AG10803 (cell line): ENCODE measurements around the gene RPS23.
"Not testable (repeated sequence)": the region's sequence is repeated elsewhere in the genome, so short reads cannot be mapped to it uniquely, and the experiment has no call there.

ENCODE experiments used
- DNase-seq: peaks from one replicate; pipeline ENCODE4 v3.0.0; 2010; ENCODE audit warnings: low read depth
- H3K4me3 ChIP-seq: 2 replicates; pipeline ENCODE4 v1.5.1; 2011; ENCODE audit warnings: mild to moderate bottlenecking, low read length, control low read depth
- TF ChIP-seq, protein P1 (sequence below): conservative IDR thresholded peaks from 2 replicates; pipeline ENCODE4 v1.5.1; 2011; ENCODE audit warnings: mild to moderate bottlenecking, low read length, control low read depth, inconsistent platforms

The RPS23 gene

DNA sequence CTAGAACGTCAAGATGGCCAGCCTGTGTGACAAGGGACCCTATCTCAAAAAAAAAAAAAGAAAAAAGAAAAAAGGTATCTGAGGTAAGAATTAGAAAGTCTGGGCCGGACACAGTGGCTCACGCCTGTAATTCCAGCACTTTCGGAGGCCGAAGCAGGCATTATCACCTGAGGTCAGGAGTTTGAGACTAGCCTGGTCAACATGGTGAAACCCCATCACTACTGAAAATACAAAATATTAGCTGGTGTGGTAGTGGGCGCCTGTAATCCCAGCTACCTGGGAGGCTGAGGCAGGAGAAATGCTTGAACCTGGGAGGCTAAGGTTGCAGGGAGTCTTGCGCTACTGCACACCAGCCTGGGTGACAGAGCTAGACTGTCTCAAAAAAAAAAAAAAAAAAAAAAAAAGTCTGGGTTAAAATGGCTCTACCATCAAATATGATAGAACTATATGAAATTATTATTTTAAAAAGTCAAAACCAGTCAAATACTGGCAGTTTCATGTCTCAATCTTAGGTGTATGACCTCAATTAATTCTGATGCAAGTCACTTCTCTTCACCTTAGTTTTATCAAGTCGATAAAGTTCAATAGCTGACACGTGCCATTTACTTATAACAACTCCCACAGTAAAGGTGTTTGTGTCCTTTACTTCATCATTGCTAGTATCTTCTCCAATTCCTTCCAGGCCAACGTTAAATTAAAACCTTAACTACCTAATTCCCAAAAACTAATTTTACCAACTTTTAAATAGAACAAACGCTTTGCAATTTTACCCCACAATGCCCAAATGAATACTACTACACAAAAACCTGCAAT is 1.1 kb downstream of the RPS23 start:
- no peak for DNase-seq
- H3K4me3 ChIP-seq: peak overlapping the region; percentile 96
- TF ChIP-seq, protein P1, sequence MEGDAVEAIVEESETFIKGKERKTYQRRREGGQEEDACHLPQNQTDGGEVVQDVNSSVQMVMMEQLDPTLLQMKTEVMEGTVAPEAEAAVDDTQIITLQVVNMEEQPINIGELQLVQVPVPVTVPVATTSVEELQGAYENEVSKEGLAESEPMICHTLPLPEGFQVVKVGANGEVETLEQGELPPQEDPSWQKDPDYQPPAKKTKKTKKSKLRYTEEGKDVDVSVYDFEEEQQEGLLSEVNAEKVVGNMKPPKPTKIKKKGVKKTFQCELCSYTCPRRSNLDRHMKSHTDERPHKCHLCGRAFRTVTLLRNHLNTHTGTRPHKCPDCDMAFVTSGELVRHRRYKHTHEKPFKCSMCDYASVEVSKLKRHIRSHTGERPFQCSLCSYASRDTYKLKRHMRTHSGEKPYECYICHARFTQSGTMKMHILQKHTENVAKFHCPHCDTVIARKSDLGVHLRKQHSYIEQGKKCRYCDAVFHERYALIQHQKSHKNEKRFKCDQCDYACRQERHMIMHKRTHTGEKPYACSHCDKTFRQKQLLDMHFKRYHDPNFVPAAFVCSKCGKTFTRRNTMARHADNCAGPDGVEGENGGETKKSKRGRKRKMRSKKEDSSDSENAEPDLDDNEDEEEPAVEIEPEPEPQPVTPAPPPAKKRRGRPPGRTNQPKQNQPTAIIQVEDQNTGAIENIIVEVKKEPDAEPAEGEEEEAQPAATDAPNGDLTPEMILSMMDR: no peak

DNA sequence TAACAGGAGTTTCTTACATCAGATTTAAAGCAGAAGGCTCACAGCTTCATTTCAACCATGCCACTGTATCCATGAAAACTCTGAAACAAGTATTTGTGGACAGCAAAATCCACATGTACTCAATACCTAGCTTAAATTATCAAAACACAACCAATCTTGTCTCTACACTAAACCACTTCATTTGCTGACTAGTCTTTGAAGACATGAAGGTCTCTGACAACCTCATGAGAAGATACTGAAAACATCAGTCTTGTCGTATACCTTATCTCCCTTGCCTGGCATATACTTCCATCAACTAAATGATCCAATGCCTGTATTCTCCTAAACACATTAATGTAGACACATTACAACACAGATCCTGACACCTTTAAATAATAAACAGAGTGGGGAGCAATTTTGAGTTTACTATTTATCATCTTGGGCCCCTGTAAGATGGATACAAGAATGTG is 2.9 kb downstream of the RPS23 start:
- no peak for DNase-seq
- TF ChIP-seq, protein P1: no peak
- H3K4me3 ChIP-seq: no peak overlapping the region

DNA sequence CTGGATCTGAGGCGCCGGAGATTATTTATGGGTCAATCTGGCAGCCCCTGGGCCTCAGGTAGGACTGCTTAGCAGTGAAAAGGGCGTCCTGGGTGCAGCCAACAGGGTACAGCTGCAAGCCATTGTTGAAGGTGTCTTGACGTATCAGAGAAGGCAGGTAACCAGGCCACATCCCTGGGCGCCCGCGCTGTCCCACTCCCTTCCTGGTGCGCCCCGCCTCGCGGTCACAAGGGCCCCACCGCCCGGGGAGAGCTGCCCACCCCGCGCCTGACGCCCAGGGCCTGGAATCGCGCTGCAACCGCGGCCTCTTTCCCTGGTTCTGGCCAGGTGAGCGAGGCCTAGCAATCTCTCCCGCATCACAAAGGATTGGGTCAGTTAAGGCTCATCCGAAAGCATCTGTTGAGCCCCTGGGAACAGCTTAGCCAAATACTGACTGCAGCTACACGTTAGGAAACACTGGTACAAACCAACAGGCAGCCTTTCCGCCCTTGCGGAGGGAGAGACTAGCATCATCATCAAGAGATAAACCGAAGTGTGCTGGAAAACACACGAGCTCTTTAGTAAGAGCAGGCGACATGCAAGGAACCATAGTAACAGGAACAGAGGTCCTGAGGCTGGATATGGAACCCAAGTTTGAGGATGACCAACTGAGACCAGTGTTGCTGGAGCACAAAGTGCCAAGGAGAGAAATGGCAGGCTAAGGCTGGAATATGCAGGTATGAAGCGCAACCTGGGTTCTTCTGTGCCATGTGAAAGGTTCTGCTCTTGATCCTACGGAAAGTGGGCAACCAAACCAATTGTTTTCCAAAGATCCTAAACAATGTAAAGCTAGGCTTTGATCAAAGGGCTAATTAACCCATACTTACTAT is 3.6 kb downstream of the RPS23 start:
- no peak overlapping the region for H3K4me3 ChIP-seq
- DNase-seq: no peak
- TF ChIP-seq, protein P1: no peak

DNA sequence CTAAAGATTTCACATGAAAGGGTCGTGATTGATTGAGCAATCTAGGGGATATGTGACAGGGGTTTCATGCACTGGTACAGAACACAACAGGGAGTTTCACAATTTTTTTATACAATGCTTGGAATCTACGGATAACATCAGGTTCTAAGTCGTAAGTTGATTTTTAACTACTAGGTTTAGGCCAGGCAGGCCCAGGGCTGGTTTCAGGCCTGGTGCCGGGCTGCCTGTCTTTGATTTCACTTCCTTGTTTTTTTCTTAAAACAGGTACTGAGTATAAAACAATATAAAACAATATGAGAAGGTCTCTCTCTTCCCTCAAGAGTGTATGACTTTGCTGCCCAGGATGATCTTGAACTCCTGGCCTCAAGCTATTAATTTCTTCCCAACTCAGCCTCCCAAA is 4.7 kb downstream of the RPS23 start:
- not testable (repeated sequence) for H3K4me3 ChIP-seq, DNase-seq

DNA sequence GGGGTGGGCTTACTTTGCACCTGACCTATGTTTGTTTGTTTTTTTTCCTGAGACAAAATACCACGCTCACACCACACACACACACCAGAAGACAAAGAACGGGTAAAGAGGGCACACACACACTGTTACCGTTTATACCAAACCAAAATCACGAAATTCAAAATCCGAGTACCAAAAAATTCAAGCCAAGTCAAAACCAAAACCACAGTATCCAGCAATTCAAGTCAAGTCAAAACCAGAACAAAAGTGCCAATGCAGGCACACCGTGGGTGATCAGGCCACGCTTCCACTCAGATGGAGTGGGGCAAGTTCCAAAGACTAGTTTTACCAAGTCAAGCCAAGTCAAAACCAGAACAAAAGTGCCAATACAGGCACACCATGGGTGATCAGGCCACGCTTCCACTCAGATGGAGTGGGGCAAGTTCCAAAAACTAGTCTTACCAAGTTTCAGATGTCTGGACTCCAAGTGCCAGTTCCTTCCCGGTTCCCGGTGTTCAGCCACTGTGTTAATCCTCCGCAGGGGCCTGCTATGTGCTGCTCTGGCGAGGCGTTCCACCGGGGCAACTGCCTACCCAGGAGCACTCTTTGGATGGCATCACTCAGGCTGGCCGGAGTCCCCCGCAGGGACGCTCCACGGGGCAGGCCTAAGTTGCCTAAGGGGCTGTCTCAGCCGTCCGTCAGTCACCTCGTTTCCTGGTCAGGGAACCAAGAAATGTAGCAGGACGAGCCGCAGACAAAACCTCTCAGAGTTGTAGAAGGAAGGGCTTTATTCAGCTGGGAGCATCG is 5.4 kb downstream of the RPS23 start:
- H3K4me3 ChIP-seq, DNase-seq: not testable (repeated sequence)

DNA sequence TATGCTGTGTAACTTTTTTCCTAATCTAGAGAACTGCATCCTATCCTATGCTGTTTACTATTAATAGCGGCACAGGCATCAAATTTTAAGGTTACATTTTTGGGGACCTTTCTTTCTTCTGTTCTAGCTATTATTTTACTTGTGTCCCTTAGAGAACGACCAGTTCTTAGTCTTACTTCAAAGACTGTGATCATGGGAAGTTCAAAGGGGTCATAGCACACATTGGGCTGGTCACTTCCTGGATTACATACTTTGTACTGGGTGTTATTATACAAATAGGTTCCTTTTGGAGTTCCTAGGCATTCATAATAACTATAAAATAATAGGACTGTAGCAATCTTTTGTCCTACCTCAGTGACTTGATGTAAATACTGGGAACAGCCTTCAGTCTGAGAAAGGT is 8.8 kb downstream of the RPS23 start:
- not testable (repeated sequence) for H3K4me3 ChIP-seq

DNA sequence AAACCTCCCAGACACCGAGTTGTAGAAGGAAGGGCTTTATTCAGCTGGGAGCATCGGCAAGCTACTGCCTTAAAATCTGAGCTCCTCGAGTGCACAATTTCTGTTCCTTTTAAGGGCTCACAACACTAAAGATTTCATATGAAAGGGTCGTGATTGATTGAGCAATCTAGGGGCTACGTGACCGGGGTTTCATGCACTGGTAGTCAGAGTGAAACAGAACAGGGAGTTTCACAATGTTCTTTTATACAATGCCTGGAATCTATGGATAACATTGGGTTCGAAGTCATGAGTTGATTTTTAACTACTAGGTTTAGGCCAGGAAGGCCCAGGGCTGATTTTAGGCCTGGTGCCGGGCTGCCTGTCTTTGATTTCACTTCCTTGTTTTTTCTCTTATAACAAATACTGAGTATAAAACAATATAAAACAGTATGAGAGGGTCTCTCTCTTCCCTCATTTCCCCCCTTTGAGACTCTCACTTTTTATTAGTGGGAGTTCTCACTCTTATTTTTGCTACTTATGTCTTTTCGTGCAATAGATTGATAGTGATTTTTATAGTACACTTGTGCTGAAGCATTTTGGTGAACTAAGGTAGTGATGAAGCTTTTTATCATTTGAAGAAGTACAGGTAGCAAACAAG is 10.7 kb downstream of the RPS23 start:
- not testable (repeated sequence) for H3K4me3 ChIP-seq, DNase-seq

More for the DNA sequence above, 8.8 kb downstream of the RPS23 start:
- DNase-seq: not testable (repeated sequence)

DNA sequence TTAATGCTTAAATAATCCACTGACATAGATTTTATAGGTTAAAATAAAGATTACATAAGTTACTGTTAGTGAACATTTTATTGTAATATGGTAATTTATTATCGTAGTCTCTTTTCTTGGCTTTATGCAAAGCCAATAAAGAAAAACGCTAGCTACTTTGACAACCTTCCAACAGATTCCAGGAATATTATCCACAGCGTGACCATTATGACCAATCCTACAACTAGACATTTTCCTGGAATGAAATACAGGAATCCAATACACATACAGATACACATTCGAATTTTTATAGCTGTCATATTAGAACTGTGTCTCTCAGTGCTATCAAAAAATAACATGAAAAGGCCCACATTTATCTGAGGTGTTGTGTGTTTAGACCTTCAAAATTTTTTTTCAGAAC is 13.1 kb downstream of the RPS23 start:
- TF ChIP-seq, protein P1: no peak
- no peak overlapping the region for H3K4me3 ChIP-seq
- DNase-seq: peak; percentile 54
